H9 (cell line): ENCODE measurements around the gene NTN3. TPM values are rescaled to one million over a fixed set of nuclear protein-coding genes. Genes with fewer than 3 reads are reported as not detected.

Experiments used
- DNase-seq: peaks from one replicate; pipeline ENCODE4 v3.0.0-alpha.2; 2017
- H2AFZ ChIP-seq: one replicate; pipeline ENCODE4 v1.6.1; 2013; ENCODE audit warnings: mild to moderate bottlenecking, low read length, control low read depth, moderate library complexity
- H2AK5ac ChIP-seq: 2 replicates; pipeline ENCODE4 v1.6.1; 2013; ENCODE audit warnings: low read length, control low read depth, mixed read lengths; ENCODE audit not compliant: insufficient read length
- H2BK120ac ChIP-seq: one replicate; pipeline ENCODE4 v1.6.1; 2013; ENCODE audit warnings: low read depth, mild to moderate bottlenecking, low read length, control low read depth, inconsistent platforms; ENCODE audit not compliant: poor library complexity, severe bottlenecking
- H2BK12ac ChIP-seq: 2 replicates; pipeline ENCODE4 v1.6.1; 2013; ENCODE audit warnings: low read length, control low read depth, mixed read lengths, low read depth; ENCODE audit not compliant: insufficient read length
- H2BK15ac ChIP-seq: 2 replicates; pipeline ENCODE4 v1.6.1; 2013; ENCODE audit warnings: low read depth, low read length, control low read depth
- H2BK20ac ChIP-seq: one replicate; pipeline ENCODE4 v1.6.1; 2013; ENCODE audit warnings: low read depth, mild to moderate bottlenecking, low read length, control low read depth, inconsistent platforms; ENCODE audit not compliant: poor library complexity, severe bottlenecking
- H2BK5ac ChIP-seq: 2 replicates; pipeline ENCODE4 v1.6.1; 2013; ENCODE audit warnings: low read length, control low read depth, mixed read lengths; ENCODE audit not compliant: insufficient read length
- H3K14ac ChIP-seq: 2 replicates; pipeline ENCODE4 v1.6.1; 2013; ENCODE audit warnings: low read length, control low read depth; ENCODE audit not compliant: insufficient read depth
- H3K18ac ChIP-seq: 2 replicates; pipeline ENCODE4 v1.6.1; 2013; ENCODE audit warnings: low read depth, mild to moderate bottlenecking, mixed read lengths, low read length, control low read depth; ENCODE audit not compliant: insufficient read length
- H3K23ac ChIP-seq: 2 replicates; pipeline ENCODE4 v1.6.1; 2013; ENCODE audit warnings: low read length, control low read depth, mixed read lengths, low read depth; ENCODE audit not compliant: insufficient read length
- H3K23me2 ChIP-seq: 2 replicates; pipeline ENCODE4 v1.6.1; 2013; ENCODE audit warnings: low read depth, mild to moderate bottlenecking, mixed read lengths, low read length, control low read depth; ENCODE audit not compliant: insufficient read length, poor library complexity, severe bottlenecking
- H3K27ac ChIP-seq: 2 replicates; pipeline ENCODE4 v1.5.1; 2013; ENCODE audit warnings: low read length, control low read depth, mixed read lengths, low read depth; ENCODE audit not compliant: insufficient read length
- H3K27me3 ChIP-seq: 2 replicates; pipeline ENCODE4 v1.6.1; 2013; ENCODE audit warnings: low read length, control low read depth, inconsistent platforms; ENCODE audit not compliant: insufficient read depth
- H3K4ac ChIP-seq: 2 replicates; pipeline ENCODE4 v1.6.1; 2013; ENCODE audit warnings: low read depth, mild to moderate bottlenecking, control low read depth, inconsistent platforms, low read length, moderate library complexity
- H3K4me1 ChIP-seq: 2 replicates; pipeline ENCODE4 v1.6.1; 2013; ENCODE audit warnings: low read length, control low read depth, inconsistent platforms; ENCODE audit not compliant: insufficient read depth
- H3K4me2 ChIP-seq: 2 replicates; pipeline ENCODE4 v1.6.1; 2013; ENCODE audit warnings: low read length, control low read depth, mixed read lengths; ENCODE audit not compliant: insufficient read length, insufficient read depth
- H3K56ac ChIP-seq: 2 replicates; pipeline ENCODE4 v1.6.1; 2013; ENCODE audit warnings: low read depth, mild to moderate bottlenecking, mixed read lengths, low read length, control low read depth; ENCODE audit not compliant: insufficient read length
- H3K79me1 ChIP-seq: 2 replicates; pipeline ENCODE4 v1.6.1; 2013; ENCODE audit warnings: low read depth, mild to moderate bottlenecking, moderate library complexity, low read length, control low read depth, inconsistent platforms; ENCODE audit not compliant: insufficient read depth, poor library complexity, severe bottlenecking
- H3K79me2 ChIP-seq: 2 replicates; pipeline ENCODE4 v1.6.1; 2013; ENCODE audit warnings: low read length, control low read depth, inconsistent platforms; ENCODE audit not compliant: insufficient read depth
- H3K9ac ChIP-seq: 2 replicates; pipeline ENCODE4 v1.6.1; 2013; ENCODE audit warnings: low read length, control low read depth, mixed read lengths; ENCODE audit not compliant: insufficient read length; ENCODE audit errors: extremely low read depth
- H3K9me3 ChIP-seq: one replicate; pipeline ENCODE4 v1.6.1; 2013; ENCODE audit warnings: low read depth, low read length, inconsistent platforms; ENCODE audit not compliant: control insufficient read depth
- H3T11ph ChIP-seq: one replicate; pipeline ENCODE4 v1.6.1; 2013; ENCODE audit warnings: mild to moderate bottlenecking, low read length, control low read depth, inconsistent platforms
- H4K20me1 ChIP-seq: one replicate; pipeline ENCODE4 v1.6.1; 2013; ENCODE audit not compliant: control insufficient read depth, insufficient read length, insufficient read depth
- H4K5ac ChIP-seq: 2 replicates; pipeline ENCODE4 v1.6.1; 2013; ENCODE audit warnings: low read depth, mild to moderate bottlenecking, mixed read lengths, low read length, control low read depth; ENCODE audit not compliant: insufficient read length
- H4K8ac ChIP-seq: replicated peaks from 2 replicates; pipeline ENCODE4 v1.6.1; 2013; ENCODE audit warnings: low read length, control low read depth, mixed read lengths, low read depth; ENCODE audit not compliant: insufficient read length
- H4K91ac ChIP-seq: 2 replicates; pipeline ENCODE4 v1.6.1; 2013; ENCODE audit warnings: low read depth, mild to moderate bottlenecking, moderate library complexity, mixed read lengths, low read length, control low read depth; ENCODE audit not compliant: insufficient read length
- H3K27ac Mint-ChIP-seq, 3 experiments: 2 replicates in 2 of 3; 3 replicates in 1 of 3; pipeline ENCODE4 v1.8.0; 2020 to 2021; ENCODE audit warnings: mixed read lengths in 3 of 3, mild to moderate bottlenecking in 1 of 3, moderate library complexity in 1 of 3
- H3K27me3 Mint-ChIP-seq: 2 replicates; pipeline ENCODE4 v1.8.0; 2021; ENCODE audit warnings: low read depth, mild to moderate bottlenecking, moderate library complexity, mixed read lengths
- H3K36me3 Mint-ChIP-seq, 3 experiments: 2 replicates in 2 of 3; 3 replicates in 1 of 3; pipeline ENCODE4 v1.8.0; 2020 to 2021; ENCODE audit warnings: low read depth in 3 of 3, mixed read lengths in 3 of 3; ENCODE audit not compliant: insufficient read depth in 1 of 3
- H3K4me1 Mint-ChIP-seq, 2 experiments: 2 replicates each; pipeline ENCODE4 v1.8.0; 2020; ENCODE audit warnings: mixed read lengths in 2 of 2
- H3K4me3 Mint-ChIP-seq, 2 experiments: 2 replicates in 1 of 2; 3 replicates in 1 of 2; pipeline ENCODE4 v1.8.0; 2020 to 2021; ENCODE audit warnings: mild to moderate bottlenecking in 2 of 2, mixed read lengths in 2 of 2, moderate library complexity in 1 of 2
- H3K9me3 Mint-ChIP-seq, 2 experiments: 2 replicates in 1 of 2; 3 replicates in 1 of 2; pipeline ENCODE4 v1.8.0; 2020; ENCODE audit warnings: mild to moderate bottlenecking in 2 of 2, mixed read lengths in 2 of 2, moderate library complexity in 1 of 2
- WGBS: extraction: QIAGEN DNeasy Blood & Tissue Kit; methylation state at CpG from one replicate; pipeline ENCODE4 v1.1.7; 2013; ENCODE audit warnings: missing lambda C conversion rate, low lambda C conversion rate, mixed read lengths; ENCODE audit not compliant: insufficient read length; ENCODE audit errors: extremely low coverage; 5-methylcytosine and 5-hydroxymethylcytosine counted together
- total RNA-seq: library from RNA; stranded (reverse); gene quantifications from 2 replicates; pipeline ENCODE4 v1.2.1, GENCODE V29; 2021
- TF ChIP-seq, protein P1 (sequence below): fragments of 200-600 bp; sonication (generic); conservative IDR thresholded peaks from 3 replicates; pipeline ENCODE4 v1.8.0; 2021; ENCODE audit warnings: antibody characterized with exemption, mild to moderate bottlenecking

Gene NTN3
- total RNA-seq, 1 experiment from 2014 or later, result 1.3 TPM

DNA sequence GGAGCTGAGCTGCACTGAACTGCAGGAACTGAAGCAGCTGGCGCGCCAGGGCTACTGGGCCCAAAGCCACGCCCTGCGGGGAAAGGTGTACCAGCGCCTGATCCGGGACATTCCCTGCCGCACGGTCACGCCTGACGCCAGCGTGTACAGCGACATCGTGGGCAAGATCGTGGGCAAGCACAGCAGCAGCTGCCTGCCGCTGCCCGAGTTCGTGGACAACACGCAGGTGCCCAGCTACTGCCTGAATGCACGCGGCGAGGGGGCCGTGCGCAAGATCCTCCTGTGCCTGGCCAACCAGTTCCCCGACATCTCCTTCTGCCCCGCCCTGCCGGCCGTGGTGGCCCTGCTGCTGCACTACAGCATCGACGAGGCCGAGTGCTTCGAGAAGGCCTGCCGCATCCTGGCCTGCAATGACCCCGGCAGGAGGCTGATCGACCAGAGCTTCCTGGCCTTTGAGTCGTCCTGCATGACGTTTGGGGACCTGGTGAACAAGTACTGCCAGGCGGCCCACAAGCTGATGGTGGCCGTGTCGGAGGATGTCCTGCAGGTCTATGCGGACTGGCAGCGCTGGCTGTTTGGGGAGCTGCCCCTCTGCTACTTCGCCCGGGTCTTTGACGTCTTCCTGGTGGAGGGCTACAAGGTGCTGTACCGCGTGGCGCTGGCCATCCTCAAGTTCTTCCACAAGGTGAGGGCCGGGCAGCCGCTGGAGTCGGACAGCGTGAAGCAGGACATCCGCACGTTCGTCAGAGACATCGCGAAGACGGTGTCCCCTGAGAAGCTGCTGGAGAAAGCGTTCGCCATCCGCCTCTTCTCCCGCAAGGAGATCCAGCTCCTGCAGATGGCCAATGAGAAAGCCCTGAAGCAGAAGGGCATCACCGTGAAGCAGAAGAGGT lies 25.4 kb downstream of the NTN3 start:
- DNase-seq, result no peak
- Histone ChIP-seq H3K56ac (no peak overlapping the region), H3K79me1 (no peaks in the 10 kb centered on the region), H4K8ac (no peak overlapping the region), H3K27me3 (no peaks in the 10 kb centered on the region), H2AK5ac (no peak overlapping the region), H4K91ac (no peak overlapping the region), H4K20me1 (no peaks in the 10 kb centered on the region), H3K9ac (no peak overlapping the region), H2BK12ac (no peak overlapping the region), H2BK5ac (no peak overlapping the region), H3K14ac (no peak overlapping the region), H3K23me2 (peaks cover 3% of the 10 kb centered on the region), H3K4me2 (no peak overlapping the region), H3T11ph (no peak overlapping the region), H2BK15ac (no peak overlapping the region), H3K4me1 (no peaks in the 10 kb centered on the region), H2BK120ac (no peak overlapping the region), H3K4ac (no peak overlapping the region), H2BK20ac (no peak overlapping the region), H4K5ac (no peak overlapping the region), H3K18ac (no peak overlapping the region), H3K79me2 (no peaks in the 10 kb centered on the region), H2AFZ (no peak overlapping the region), H3K27ac (no peak overlapping the region), H3K9me3 (no peaks in the 10 kb centered on the region), H3K23ac (no peak overlapping the region)
- no peak overlapping the region for H3K4me3 Mint-ChIP-seq
- TF ChIP-seq, protein P1, sequence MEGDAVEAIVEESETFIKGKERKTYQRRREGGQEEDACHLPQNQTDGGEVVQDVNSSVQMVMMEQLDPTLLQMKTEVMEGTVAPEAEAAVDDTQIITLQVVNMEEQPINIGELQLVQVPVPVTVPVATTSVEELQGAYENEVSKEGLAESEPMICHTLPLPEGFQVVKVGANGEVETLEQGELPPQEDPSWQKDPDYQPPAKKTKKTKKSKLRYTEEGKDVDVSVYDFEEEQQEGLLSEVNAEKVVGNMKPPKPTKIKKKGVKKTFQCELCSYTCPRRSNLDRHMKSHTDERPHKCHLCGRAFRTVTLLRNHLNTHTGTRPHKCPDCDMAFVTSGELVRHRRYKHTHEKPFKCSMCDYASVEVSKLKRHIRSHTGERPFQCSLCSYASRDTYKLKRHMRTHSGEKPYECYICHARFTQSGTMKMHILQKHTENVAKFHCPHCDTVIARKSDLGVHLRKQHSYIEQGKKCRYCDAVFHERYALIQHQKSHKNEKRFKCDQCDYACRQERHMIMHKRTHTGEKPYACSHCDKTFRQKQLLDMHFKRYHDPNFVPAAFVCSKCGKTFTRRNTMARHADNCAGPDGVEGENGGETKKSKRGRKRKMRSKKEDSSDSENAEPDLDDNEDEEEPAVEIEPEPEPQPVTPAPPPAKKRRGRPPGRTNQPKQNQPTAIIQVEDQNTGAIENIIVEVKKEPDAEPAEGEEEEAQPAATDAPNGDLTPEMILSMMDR, result no peak
- H3K27ac Mint-ChIP-seq, result no peak overlapping the region
- H3K9me3 Mint-ChIP-seq, result no peaks in the 10 kb centered on the region
- H3K27me3 Mint-ChIP-seq, result no peaks in the 10 kb centered on the region
- H3K4me1 Mint-ChIP-seq, result no peaks in the 10 kb centered on the region
- peaks cover 0 to 18% (median 4%) of the 10 kb centered on the region in 3 experiments; a peak in 4 of 7 replicates for H3K36me3 Mint-ChIP-seq
- WGBS, result no CpG with 5 or more reads among the region's 62 CpGs
